HG02588 (cell line): ENCODE results near the gene RPEL1.
"Not testable (repeated sequence)": the region's sequence is repeated elsewhere in the genome, so short reads cannot be mapped to it uniquely, and the experiment has no call there.

Experiments used
- ATAC-seq: cut with Tn5 transposase; IDR thresholded peaks from one replicate; pipeline ENCODE4 v1.9.1; 2021; ENCODE audit warnings: mild to moderate bottlenecking, moderate library complexity; ENCODE audit not compliant: unreplicated experiment

Gene RPEL1

DNA sequence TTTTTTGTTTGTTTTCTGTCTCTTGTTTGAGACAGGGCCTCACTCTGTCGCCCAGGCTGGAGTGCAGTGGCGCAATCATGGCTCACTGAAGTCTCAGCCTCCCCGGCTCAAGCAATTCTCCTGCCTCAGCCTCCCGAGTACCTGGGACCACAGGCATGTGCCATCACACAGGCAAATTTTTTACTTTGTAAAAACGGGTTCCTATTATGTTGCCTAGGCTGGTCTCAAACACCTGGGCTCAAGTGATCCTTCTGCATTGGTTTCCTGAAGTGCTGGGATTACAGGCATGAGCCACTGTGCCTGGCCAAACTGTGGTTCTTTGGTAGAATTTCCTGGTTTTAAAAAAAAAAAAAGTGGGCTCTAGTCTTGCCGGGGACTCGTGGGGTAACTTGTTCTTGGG is at the start of gene RPEL1:
Gene RPEL1, plus strand, starts transcription at position 301 of the 400 bp plus-strand sequence. CDS start 110 bp downstream, outside the sequence.
- not testable (repeated sequence) for ATAC-seq

DNA sequence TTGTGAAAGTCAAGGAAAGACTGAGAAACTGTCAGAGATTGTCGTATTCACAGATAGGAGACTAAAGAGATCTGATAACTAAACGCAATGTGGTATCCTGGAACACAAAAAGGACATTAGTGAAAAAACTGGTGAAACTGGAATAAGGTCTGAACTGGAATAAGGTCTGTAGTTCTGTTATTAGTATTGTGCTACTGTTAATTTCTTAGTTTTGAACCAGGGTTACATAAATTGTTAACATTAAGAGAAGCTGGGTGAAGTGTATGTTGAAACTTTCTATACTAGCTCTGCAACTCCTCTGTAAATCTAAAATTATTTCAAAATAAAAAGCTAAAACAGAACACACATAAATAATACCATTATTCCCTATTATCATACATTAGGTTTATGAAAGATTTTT is 49.2 kb upstream of the RPEL1 start:
- no peak for ATAC-seq

DNA sequence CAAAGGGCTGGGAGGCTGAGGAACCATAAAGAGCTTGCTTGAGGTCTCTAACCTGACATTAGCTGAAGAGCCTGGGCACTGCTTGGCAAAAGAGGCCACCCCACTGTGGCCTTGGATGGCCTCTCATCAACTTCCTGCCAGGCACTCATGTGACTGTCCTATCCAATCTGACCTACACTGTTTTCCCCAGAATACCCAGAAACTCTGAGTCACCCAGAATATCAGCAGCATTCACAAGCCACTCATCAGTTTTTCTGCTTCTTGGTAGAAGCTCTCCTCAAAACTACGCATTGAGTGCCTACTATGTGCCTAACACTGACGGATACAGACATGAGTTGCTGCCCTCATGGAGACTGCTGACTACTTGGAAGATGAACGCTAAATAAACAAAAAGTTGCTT is 48.5 kb upstream of the RPEL1 start:
- ATAC-seq: no peak

DNA sequence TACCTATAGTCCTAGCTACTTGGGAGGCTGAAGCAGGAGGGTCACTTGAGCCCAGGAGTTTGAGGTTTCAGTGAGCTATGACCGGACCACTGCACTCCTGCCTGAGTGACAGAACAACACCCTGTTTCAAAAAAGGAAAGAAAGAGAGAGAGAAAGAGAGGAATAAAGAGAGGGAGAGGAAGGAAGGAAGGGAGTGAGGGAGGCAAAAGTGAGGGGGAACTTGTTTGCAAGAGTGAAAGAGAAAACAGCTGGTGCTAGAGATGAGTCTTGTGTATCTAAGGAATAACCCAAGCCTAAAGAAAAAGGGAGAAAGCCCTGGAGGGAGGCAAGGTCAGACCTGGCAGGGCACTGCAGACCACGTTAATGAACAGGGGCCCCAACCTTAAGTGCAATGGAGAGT is 47.8 kb upstream of the RPEL1 start:
- ATAC-seq: no peak

DNA sequence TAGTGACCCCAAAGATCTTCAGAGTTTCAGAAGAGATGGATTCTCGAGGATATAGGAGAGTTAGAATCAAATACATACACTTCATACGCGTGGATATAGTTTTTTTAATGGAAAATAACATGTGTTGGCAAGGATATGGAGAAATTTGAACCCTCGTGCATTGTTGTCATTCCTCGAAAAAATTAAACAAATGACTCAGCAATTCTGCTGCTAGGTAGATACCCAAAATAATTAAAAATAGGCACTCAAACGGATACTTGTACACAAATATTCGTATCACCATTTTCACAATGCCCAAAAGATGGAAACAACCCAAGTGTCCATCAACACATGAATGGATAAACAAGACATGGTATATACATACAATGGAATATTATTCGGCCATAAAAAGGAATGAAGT is 47.0 kb upstream of the RPEL1 start:
- ATAC-seq: no peak

DNA sequence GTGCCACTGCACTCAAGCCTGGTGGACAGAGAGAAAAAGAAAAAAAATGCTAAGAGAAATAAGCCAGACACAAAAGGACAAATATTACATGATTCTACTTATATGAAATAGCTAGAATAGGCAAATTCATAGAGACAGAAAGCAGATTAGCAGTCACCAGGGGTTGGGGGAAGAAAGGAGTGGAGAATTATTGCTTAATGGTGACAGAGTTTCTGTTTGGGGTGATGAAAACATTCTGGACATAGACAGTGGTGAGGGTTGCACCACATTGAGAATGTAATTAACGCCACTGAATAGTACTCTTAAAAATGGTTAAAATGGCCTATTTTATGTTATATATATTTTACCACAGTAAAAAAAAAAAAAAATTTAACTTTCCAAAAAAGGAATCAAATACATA is 46.2 kb upstream of the RPEL1 start:
- no peak for ATAC-seq

DNA sequence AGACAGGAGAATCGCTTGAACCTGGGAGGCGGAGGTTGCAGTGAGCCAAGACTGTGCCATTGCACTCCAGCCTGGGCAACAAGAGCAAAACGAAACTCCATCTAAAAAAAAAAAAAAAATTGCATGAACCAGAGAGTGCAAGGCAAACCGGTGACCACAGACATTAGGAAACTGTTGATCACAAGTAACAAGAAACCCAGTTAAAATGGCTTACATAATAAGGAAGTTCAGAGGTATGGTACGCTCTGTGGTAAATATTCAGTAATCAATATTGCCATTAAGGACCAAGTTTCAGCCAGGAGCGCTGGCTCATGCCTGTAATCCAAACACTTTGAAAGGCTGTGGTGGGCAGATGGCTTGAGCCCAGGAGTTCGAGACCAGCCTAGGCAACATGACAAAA is 43.4 kb upstream of the RPEL1 start:
- no peak for ATAC-seq

DNA sequence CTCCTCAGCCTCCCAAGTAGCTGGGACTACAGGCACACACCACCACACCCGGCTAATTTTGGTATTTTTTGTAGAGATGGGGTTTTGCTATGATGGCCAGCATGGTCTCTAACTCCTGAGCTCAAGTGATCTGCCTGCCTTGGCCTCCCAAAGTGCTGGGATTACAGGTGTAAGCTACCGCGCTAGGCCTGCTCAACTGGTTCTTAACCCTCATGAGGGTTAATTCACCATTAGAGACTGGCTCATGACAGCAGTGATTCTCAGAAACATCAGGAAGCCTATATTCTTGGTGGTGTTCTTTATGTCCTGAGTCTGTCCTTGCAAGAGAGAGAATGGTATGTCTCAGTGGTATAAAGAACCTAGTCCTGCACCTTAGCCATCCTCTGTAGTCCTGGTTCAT is 42.2 kb upstream of the RPEL1 start:
- no peak for ATAC-seq

DNA sequence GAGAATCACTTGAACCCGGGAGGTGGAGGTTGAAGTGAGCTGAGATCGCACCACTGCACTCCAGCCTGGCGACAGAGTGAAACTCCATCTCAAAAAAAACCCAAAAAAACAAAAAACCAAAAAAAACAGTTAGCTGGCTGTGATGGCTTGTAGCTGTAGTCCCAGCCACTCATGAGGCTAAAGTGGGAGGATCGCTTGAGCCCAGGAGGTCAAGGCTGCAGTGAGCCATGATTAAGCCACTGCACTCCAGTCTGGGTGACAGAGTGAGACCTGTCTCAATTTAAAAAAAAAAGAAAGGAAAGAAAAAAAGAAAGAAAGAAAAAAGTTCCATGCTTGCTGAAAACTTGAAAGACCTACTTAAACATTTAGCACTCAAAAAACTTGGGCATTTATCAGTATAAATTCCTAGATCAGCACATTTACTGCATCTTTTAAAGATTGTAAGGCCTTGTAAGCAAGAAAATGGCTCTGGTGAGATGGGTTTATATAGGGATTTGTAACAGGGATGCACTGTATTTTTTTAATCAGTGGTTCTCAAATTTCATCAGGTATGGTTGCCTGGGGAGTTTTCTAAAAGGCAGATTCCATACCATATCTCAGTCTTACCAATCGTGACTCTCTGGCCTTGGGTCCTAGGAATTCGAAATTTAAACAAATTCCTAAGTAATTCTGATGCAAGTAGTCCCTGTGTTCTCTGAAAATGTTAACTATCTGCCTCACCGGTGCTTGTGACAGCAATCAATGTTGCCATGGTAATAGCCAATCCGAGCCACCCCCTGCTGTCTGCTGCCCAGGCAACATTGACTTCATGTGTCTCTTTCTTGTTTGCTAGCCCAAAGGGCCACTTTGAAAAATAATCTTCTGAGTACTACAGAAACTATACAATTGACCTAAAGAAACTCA is 41.1 kb upstream of the RPEL1 start:
- ATAC-seq: no peak

DNA sequence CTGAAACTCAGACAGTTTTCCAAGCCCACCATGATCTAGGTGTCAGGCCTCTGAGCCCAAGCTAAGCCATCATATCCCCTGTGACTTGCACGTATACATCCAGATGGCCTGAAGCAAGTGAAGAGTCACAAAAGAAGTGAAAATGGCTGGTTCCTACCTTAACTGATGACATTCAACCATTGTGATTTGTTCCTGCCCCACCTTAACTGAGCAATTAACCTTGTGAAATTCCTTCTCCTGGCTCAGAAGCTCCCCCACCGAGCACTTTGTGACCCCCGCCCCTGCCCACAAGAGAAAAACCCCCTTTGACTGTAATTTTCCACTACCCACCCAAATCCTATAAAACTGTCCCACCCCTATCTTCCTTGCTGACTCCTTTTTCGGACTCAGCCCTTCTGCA is 40.3 kb upstream of the RPEL1 start:
- not testable (repeated sequence) for ATAC-seq

DNA sequence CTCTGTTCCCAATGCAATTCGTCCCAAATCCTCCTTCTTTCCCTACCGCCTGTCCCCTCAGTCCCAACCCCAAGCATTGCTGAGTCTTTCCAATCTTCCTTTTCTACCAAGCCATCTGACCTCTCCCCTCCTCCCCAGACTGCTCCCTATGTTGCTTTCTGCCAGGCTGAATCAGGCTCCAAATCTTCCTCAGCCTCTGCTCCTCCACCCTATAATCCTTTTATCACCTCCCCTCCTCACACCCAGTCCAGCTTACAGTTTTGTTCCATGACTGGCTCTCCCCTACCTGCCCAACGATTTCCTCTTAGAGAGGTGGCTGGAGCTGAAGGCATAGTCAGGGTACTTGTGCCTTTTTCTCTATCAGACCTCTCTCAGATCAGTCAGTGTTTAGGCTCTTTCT is 39.0 kb upstream of the RPEL1 start:
- ATAC-seq: not testable (repeated sequence)

DNA sequence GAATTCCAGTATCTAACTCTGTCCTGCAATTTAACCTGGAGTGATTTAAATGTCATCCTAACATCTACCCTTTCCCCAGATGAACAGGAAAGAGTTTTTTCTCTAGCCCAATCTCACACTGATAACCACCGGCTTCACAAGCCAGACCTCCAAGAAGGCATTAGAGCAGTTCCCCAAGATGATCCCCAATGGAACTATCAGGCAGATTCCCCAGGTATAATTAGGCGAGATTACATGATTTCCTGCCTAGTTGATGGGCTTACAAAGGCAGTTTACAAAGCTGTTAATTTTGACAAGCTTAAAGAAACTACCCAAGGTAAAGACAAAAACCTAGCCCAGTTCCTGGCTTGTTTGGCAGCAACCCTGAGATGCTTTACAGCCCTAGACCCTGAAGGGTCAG is 38.5 kb upstream of the RPEL1 start:
- no peak for ATAC-seq

DNA sequence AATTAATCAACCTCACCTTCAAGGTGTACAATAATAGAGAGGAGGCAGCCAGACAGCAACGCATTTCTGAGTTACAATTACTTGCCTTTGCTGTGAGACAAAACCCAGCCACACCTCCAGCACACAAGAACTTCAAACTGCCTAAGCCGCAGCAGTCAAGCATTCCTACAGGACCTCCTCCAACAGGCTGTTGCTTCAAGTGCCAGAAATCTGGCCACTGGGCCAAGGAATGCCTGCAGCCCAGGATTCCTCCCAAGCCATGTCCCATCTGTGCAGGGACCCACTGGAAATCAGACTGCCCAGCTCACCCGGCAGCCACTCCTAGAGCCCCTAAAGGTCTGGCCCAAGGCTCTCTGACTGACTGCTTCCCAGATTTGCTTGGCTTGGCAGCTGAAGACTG is 38.0 kb upstream of the RPEL1 start:
- not testable (repeated sequence) for ATAC-seq

DNA sequence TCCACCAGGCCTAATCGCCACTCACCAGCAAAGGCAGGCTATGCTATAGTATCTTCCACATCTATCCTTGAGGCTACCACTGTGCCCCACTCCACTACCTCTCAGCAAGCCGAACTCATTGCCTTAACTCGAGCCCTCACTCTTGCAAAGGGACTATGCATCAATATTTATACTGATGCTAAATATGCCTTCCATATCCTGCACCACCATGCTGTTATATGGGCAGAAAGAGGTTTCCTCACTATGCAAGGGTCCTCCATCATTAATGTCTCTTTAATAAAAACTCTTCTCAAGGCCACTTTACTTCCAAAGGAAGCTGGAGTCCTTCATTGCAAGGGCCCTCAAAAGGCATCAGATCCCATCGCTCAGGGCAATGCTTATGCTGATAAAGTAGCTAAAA is 35.4 kb upstream of the RPEL1 start:
- not testable (repeated sequence) for ATAC-seq

DNA sequence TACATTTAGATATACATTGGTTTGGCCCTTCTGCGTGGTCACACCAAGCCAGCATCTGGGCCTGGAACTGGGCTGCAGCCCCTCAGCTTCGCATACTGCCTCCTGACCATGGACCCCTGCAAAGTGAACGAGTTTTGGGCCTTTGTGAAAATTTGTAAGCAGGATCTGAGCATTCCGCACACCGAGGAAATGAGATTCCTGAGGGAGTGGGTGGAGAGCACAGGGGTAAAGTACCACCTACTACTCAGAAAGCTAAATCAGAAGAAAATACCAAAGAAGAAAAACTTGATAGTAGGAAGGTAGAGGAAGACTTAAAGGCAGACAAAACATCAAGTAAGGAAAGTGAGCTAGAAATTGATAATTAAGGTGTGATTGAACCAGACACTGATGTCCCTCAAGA is 30.1 kb upstream of the RPEL1 start:
- ATAC-seq: no peak

DNA sequence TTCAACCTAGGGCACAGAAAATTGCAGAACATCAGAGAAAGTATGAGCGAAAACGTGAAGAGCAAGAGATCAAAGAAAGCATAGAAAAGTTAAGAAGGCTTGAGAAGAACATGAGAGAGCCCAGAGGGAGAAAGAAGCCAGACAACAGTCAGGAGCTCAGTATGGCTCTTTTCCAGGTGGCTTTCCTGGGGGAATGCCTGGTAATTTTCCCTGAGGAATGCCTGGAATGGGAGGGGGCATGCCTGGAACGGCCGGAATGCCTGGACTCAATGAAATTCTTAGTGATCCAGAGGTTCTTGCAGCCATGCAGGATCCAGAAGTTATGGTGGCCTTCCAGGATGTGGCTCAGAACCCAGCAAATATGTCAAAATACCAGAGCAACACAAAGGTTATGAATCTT is 29.3 kb upstream of the RPEL1 start:
- ATAC-seq: not testable (repeated sequence)

DNA sequence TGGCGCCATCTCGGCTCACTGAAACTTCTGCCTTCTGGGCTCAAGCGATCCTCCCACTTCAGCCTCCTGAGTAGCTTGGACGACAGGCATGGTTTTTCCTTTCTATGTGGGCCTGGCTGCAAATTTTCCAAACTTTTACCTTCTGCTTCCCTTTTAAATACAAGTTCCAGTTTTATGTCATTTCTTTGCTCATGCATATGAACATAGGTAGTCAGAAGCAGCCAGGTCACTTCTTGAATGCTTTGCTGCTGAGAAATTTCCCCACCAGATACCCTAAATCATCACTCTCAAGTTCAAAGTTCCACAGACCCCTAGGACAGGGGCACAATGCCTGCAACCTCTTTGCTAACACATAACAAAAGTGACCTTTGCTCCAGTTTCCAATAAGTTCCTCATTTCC is 21.6 kb upstream of the RPEL1 start:
- ATAC-seq: no peak

DNA sequence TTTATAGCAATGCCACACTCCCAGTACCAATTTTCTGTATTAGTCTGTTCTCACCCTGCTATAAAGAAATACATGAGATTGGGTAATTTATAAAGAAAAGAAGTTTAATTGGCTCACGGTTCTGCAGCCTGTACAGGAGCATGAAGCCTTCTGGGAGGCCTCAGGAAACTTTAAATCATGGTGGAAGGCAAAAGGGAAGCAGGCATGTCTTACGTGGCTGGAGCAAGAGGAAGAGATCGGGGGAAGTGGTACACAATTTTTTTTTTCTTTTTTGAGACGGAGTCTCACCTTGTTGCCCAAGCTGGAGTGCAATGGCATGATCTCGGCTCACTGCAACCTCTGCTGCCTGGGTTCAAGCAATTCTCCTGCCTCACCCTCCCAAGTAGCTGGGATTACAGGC is 21.0 kb upstream of the RPEL1 start:
- ATAC-seq: not testable (repeated sequence)

DNA sequence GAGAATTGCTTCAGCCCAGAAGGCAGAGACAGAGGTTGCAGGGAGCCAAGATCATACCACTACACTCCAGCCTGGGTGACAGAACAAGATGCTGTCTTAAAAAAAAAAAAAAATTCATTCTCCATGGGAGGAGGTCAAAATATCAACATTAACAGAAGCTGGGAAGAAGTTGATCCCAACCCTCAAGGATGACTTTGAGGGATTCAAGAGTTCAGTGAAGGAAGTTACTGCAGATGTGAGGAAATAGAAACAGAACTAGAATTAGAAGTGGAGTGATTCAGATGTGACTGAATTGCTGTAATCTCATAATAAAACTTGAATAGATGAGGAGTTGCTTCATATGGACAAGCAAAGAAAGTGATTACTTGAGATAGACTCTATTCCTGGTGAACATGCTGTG is 19.7 kb upstream of the RPEL1 start:
- no peak for ATAC-seq

DNA sequence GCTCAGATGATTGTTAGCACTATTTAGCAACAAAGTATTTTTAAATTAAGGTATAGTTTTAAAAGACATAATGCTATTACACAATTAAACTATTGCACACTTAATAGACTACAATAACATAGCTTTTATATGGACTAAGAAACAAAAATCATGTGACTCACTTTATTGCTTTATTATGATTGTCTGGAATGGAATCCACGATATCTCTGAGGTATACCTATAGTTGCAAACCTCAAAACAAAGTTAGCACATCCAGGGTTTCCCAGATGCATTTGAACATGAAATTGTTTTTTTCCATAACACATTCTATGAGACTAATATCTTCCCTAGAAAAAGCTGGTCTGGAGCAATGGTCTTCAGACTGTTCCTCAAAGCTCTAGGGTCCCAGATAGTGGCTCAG is 18.3 kb upstream of the RPEL1 start:
- ATAC-seq: no peak

DNA sequence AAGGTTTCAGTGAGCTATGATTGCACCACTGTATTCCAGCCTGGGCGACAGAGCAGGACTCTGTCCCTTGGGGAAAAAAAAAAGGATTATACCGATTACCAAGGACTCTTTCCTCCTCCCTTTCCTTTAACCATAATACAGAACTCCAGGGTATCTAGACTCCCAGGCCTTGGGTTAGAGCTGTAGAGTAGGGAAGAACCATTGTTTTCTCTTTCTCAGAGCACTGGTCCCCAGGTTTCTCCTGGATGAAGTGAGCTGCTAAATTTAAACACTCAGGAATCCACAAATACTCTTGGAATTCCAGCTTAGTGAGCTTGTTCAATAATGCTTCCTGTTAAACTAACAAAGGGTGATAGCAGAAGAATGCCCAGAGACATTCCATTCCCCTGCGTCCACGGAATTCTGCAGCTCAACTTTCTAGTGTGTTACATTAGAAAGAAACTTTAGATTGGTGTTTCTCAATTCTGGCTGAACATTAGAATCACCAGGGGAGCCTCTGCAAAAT is 14.6 kb upstream of the RPEL1 start:
- ATAC-seq: no peak

DNA sequence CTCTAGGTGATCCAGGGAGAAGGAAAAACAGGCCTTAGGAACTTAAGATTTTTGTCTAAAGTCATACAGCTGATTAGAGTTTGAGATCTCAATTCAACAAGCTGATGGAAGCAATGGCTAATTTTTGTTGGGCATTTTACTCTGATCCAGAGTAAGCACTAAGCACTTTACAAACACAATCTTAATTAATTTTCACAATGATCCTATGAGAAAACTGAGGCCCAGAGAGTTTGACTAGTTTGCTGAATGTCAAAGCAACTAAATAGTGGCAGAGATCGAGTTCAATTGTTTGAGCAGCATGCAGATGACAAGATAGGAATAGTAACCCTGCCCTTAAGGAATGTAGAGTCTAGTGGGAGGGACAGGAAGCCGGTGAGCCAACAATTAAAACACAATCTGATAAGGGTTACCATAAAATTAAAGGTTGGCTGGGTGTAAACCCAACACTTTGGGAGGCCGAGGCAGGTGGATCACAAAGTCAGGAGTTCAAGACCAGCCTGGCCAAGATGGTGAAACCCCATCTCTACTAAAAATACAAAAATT is 13.5 kb upstream of the RPEL1 start:
- ATAC-seq: no peak
